Measurements from ENCODE around the gene KIF12. TPM values are rescaled to one million over a fixed set of nuclear protein-coding genes. Genes with fewer than 3 reads are reported as not detected.
"Not testable (repeated sequence)": the region's sequence is repeated elsewhere in the genome, so short reads cannot be mapped to it uniquely, and the experiment has no call there.

Gene KIF12
- total RNA-seq, 2 experiments from 2014 or later = not detected

GRCh38 chr9:114089206-114089840, 9.8 kb downstream of the KIF12 start:
- no peak overlapping the region for H3K4me3 Mint-ChIP-seq
- no peaks in the 10 kb centered on the region for H3K4me1 Mint-ChIP-seq
- intact Hi-C loops (cut with DNase I, micrococcal nuclease) = no loop called here
- DNase-seq (no peak), ATAC-seq (no peak)
- peaks cover 4% of the 10 kb centered on the region for H3K27me3 Mint-ChIP-seq
- POLR2A ChIA-PET = no interaction called here
- no peaks in the 10 kb centered on the region for H3K9me3 Mint-ChIP-seq (ENCODE audit: low read depth)
- no peak overlapping the region for H3K27ac Mint-ChIP-seq
- CTCF ChIA-PET = interaction anchor here (1.0 kb wide), 1 partner anchor 17 kb away, joined by 3 read pairs; no protein-coding TSS in a partner anchor
- no peaks in the 10 kb centered on the region for H3K36me3 Mint-ChIP-seq (ENCODE audit: low read depth)

DNA sequence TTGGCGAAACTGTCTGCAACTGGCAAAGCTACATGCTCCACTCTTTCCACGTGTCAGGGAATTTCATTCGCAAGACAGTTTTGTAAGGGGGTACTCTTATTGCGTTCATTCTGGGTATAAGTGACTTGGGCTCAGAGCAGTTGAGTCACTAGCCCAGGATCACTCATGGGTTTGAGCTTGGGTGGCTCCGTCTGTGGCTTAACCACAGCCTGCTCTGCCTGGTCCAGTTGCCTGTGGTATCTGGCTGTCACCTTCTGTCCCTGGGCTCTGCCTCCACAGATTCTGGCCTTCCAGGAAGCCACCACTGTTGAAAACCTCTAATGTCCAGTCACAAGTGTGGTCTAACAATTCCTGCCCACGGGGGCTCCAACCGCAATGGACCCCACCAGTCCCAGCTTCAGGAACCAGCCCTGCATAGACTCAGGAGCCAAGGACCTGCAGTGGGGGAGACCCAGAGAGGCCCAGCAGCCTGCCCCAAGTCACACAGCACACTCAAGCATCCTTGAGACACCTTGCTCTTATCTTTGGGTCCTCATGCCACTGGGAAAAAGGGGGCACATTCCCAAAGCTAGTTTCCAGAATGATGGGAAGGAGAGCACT, 10.4 kb downstream of the KIF12 start:
- Mint-ChIP-seq H3K36me3 (ENCODE audit: low read depth) (no peaks in the 10 kb centered on the region), H3K27ac (no peak overlapping the region), H3K9me3 (ENCODE audit: low read depth) (no peaks in the 10 kb centered on the region), H3K4me3 (no peak overlapping the region), H3K27me3 (peaks cover 4% of the 10 kb centered on the region), H3K4me1 (no peaks in the 10 kb centered on the region)
- CTCF ChIA-PET = no interaction called here
- ATAC-seq (no peak), DNase-seq (no peak)
- intact Hi-C loops (cut with DNase I, micrococcal nuclease) = no loop called here
- POLR2A ChIA-PET = no interaction called here

GRCh38 chr9:114087721-114088120, 11.4 kb downstream of the KIF12 start:
- H3K9me3 Mint-ChIP-seq (ENCODE audit: low read depth) = no peaks in the 10 kb centered on the region
- POLR2A ChIA-PET = no interaction called here

GRCh38 chr9:114086607-114087006, 12.5 kb downstream of the KIF12 start:
- H3K4me3 Mint-ChIP-seq = no peak overlapping the region
- H3K27ac Mint-ChIP-seq = no peak overlapping the region
- CTCF ChIA-PET = interaction anchor here (1.0 kb wide), 1 partner anchor 462 kb away, joined by 3 read pairs; no protein-coding TSS in a partner anchor
- POLR2A ChIA-PET = no interaction called here
- no peak for ATAC-seq
- intact Hi-C loops (cut with DNase I, micrococcal nuclease) = no loop called here
- peaks cover 2% of the 10 kb centered on the region for H3K27me3 Mint-ChIP-seq
- H3K4me1 Mint-ChIP-seq = no peaks in the 10 kb centered on the region
- no peaks in the 10 kb centered on the region for H3K36me3 Mint-ChIP-seq (ENCODE audit: low read depth)
- H3K9me3 Mint-ChIP-seq (ENCODE audit: low read depth) = no peaks in the 10 kb centered on the region
- DNase-seq = no peak

More at GRCh38 chr9:114087721-114088120, 11.4 kb downstream of the KIF12 start:
- Mint-ChIP-seq H3K4me3 (no peak overlapping the region), H3K27me3 (peaks cover 2% of the 10 kb centered on the region), H3K4me1 (no peaks in the 10 kb centered on the region), H3K27ac (no peak overlapping the region), H3K36me3 (ENCODE audit: low read depth) (no peaks in the 10 kb centered on the region)
- CTCF ChIA-PET = no interaction called here
- ATAC-seq (no peak), DNase-seq (no peak)
- intact Hi-C loops (cut with DNase I, micrococcal nuclease) = no loop called here

DNA sequence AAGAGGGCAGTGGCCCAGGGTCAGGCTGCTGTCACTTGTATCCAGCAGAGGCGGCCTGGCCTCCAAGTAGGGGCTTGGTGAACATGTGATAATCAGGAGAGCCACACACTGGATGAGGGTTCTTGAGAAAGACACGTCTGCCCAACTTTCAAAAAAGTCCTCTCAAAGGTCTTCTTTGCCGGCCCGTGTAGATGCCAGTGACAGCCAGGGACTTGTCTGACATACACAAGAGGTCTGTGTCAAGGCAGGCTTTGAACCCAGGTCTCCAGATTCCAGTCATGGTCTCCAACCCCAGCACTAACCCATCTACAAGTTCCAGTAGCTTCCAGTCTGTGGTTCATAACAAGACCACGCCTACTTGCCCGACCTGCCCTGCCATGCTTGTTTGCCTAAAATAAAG, 13.1 kb downstream of the KIF12 start:
- ChIA-PET POLR2A (no interaction called here), CTCF (interaction anchor here (0.5 to 1.0 kb wide), 4 partner anchors 8 to 463 kb away, joined by 3 to 4 read pairs (median 3); no protein-coding TSS in a partner anchor)
- Mint-ChIP-seq H3K9me3 (ENCODE audit: low read depth) (no peaks in the 10 kb centered on the region), H3K36me3 (ENCODE audit: low read depth) (no peaks in the 10 kb centered on the region), H3K4me1 (no peaks in the 10 kb centered on the region), H3K4me3 (no peak overlapping the region), H3K27me3 (peaks cover 2% of the 10 kb centered on the region), H3K27ac (no peak overlapping the region)
- intact Hi-C loops (cut with DNase I, micrococcal nuclease) = no loop called here
- ATAC-seq (no peak), DNase-seq (no peak)

DNA sequence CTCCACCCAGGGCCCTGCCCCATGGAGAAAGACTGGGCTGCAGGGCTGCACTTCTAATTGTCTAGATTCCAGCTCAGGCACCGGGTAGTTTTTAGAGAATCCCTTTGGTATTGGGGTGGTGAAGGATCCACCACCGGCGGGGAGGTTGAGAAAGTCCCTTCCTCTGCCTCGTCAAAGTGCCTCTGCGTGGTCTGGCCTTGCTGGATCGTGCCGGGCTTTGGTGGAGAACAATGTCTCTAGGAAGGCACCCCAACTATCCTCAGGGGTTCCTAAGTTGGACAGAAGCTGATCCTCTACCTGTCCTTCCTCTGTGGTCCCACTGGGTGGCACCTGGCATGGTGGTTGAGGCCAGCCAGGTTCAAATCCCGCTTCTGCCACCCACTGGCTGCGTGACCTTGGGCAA, 13.7 kb downstream of the KIF12 start:
- DNase-seq (no peak), ATAC-seq (no peak)
- Mint-ChIP-seq H3K9me3 (ENCODE audit: low read depth) (no peaks in the 10 kb centered on the region), H3K36me3 (ENCODE audit: low read depth) (no peaks in the 10 kb centered on the region), H3K4me1 (no peaks in the 10 kb centered on the region), H3K4me3 (no peak overlapping the region), H3K27ac (no peak overlapping the region), H3K27me3 (no peaks in the 10 kb centered on the region)
- CTCF ChIA-PET = interaction anchor here (0.7 kb wide), 1 partner anchor 88 kb away, joined by 3 read pairs; no protein-coding TSS in a partner anchor
- intact Hi-C loops (cut with DNase I, micrococcal nuclease) = no loop called here
- POLR2A ChIA-PET = no interaction called here

- H3K27me3 Mint-ChIP-seq = no peaks in the 10 kb centered on the region
- no peak for DNase-seq
- ChIA-PET CTCF (interaction anchor here (1.1 to 4.0 kb wide), 7 partner anchors 18 to 208 kb away, joined by 3 to 45 read pairs (median 4); partner anchors contain the start of gene COL27A1), POLR2A (no interaction called here)
- H3K36me3 Mint-ChIP-seq (ENCODE audit: low read depth) = no peaks in the 10 kb centered on the region
- no peak overlapping the region for H3K4me3 Mint-ChIP-seq
- no peak overlapping the region for H3K27ac Mint-ChIP-seq
- intact Hi-C loops (cut with DNase I, micrococcal nuclease) = no loop called here
- H3K9me3 Mint-ChIP-seq (ENCODE audit: low read depth) = no peaks in the 10 kb centered on the region
- ATAC-seq = no peak
- no peaks in the 10 kb centered on the region for H3K4me1 Mint-ChIP-seq
Measured at GRCh38 chr9:114084282-114085073, 14.6 kb downstream of the KIF12 start.

DNA sequence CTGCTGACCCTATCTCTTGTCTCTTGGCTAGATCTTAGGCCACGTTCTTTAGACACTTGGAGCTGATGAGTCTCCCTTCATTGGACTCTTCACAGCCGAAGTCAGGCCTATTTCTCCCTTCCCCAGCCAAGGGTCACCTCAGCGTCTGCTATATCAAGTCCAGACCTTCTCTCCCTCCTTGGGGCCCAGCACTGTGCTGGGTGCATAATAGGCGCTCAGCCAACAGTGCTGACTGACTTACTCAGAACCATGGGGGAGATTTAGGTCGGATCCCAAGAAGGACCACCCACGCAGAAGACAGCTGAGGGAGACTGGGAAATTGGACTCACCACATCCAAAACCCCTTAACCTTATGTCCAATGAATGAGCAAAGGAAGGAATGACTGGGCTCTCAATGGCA, 15.4 kb downstream of the KIF12 start:
- DNase-seq = no peak
- Mint-ChIP-seq H3K27me3 (no peaks in the 10 kb centered on the region), H3K9me3 (ENCODE audit: low read depth) (no peaks in the 10 kb centered on the region), H3K27ac (no peak overlapping the region), H3K36me3 (ENCODE audit: low read depth) (no peaks in the 10 kb centered on the region), H3K4me1 (no peaks in the 10 kb centered on the region), H3K4me3 (no peak overlapping the region)
- ChIA-PET POLR2A (no interaction called here), CTCF (interaction anchor here (0.6 to 4.0 kb wide), 12 partner anchors 12 to 626 kb away, joined by 3 to 45 read pairs (median 4); partner anchors contain the start of gene COL27A1)
- intact Hi-C loops (cut with DNase I, micrococcal nuclease) = loop anchor here in 1 of 2 experiments (2.0 kb wide), 1 partner anchor 71 kb away; the partner anchor contains the start of gene COL27A1
- no peak for ATAC-seq

DNA sequence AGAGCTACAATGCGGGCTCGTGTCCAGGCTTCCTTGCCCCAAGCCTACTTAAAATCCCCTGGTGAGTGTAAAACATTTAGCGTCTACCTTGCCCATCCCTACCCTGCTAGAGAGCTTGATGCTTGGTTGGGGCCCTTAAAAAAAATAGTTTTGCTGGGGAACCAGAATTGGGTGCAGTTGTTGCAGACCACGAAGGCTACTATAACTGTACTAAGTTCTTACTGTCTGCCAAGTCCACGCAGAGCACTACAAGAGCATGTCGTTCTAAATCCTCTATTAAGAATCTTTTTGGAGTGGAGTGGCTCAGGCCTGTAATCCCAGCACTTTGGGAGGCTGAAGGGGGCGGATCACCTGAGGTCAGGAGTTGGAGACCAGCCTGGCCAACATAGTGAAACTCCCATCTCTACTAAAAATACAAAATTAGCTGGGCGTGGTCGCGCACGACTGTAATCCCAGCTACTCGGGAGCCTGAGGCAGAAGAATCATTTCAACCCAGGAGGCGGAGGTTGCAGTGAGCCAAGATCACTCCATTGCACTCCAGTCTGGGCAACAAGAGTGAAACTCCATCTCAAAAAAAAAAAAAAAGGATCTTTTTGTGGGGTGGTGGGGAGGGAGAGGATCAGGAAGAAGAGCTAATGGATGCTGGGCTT, 16.2 kb downstream of the KIF12 start:
- H3K27ac Mint-ChIP-seq; H3K4me3 Mint-ChIP-seq; POLR2A ChIA-PET; ATAC-seq; H3K36me3 Mint-ChIP-seq (ENCODE audit: low read depth); DNase-seq; H3K27me3 Mint-ChIP-seq; H3K4me1 Mint-ChIP-seq; H3K9me3 Mint-ChIP-seq (ENCODE audit: low read depth): not testable (repeated sequence)
- CTCF ChIA-PET = interaction anchor here (0.6 to 4.0 kb wide), 23 partner anchors 8 to 625 kb away, joined by 3 to 45 read pairs (median 3); partner anchors contain the start of gene COL27A1
- intact Hi-C loops (cut with DNase I, micrococcal nuclease) = loop anchor here in 1 of 2 experiments (1.0 to 2.0 kb wide), 2 partner anchors 72 to 208 kb away; partner anchors contain the start of gene COL27A1

DNA sequence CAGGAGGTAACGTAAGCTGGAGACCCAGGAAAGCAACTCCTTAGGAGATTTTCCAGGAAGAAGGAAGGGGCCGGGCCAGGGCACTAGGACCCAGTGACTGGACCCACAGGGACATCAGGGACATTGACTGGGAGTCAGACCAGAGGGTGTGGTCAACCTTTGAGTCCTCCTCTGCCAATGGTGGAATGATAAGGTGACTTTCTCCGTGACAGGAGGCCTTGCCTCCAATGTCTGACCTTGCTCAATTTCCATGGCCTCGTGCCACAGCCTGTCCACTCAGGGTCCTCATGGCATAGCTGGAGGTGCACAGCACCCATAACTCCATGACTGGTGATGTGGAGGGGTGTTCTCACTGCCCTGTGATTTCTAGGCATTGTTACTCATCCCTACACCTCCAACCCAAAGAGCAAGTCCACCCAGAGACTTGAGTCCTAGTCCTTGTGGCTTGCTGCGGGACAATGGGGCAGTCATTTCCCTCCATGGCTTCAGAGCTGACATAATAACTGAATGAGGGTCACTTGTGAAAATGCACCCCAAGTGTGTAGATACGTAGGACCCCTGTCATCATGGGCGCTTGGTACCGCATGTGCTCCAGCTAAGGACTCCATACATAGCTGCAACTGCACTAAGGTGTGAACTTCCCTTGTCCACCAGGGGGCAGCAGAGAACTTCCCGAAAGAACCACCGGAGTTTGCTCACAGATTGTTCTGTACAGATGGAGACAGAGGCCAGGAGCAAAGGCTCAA, 16.9 kb downstream of the KIF12 start:
- POLR2A ChIA-PET = no interaction called here
- peaks cover under 1% of the 10 kb centered on the region for H3K27me3 Mint-ChIP-seq
- no peak overlapping the region for H3K4me3 Mint-ChIP-seq
- DNase-seq = peak; percentile 91
- H3K4me1 Mint-ChIP-seq = no peaks in the 10 kb centered on the region
- H3K27ac Mint-ChIP-seq = no peak overlapping the region
- no peaks in the 10 kb centered on the region for H3K9me3 Mint-ChIP-seq (ENCODE audit: low read depth)
- CTCF ChIA-PET = interaction anchor here (0.6 to 4.0 kb wide), 23 partner anchors 9 to 298 kb away, joined by 3 to 45 read pairs (median 4); partner anchors contain the start of gene COL27A1
- no peaks in the 10 kb centered on the region for H3K36me3 Mint-ChIP-seq (ENCODE audit: low read depth)
- intact Hi-C loops (cut with DNase I, micrococcal nuclease) = loop anchor here in 1 of 2 experiments (1.0 to 2.0 kb wide), 2 partner anchors 73 to 209 kb away; partner anchors contain the start of gene COL27A1
- ATAC-seq = peak; percentile 96

Data from activated CD4-positive, alpha-beta T cell treated with anti-CD3 and anti-CD28 coated beads for 36 hours (primary cell).